ENCODE data around the gene UGGT2.
"Not testable (repeated sequence)": the region's sequence is repeated elsewhere in the genome, so short reads cannot be mapped to it uniquely, and the experiment has no call there.

Gene UGGT2

DNA sequence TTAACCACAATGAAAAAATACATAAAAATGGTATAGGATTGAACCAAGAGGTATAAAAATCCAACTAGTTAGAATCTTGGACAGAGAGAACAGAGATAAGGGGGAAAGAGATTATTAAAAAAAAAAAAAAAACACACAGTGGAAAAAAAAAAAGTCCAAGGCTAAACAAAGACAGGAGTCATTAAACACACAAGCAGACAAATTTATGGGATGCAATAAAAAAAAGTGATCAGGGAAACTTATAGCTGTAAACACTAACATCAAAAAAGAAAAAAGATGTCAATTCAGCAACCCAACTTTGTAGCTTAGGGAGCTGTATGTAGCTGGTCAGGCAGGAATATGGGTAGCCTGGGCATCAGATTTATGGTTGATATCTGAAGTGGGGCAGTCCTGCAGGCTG lies 247.3 kb downstream of the UGGT2 start:
- no peak overlapping the region for H3K4me3 ChIP-seq (ENCODE audit: low read depth, low read length)
- DNase-seq (ENCODE audit: low read depth): no peak
- TF ChIP-seq, protein P1, sequence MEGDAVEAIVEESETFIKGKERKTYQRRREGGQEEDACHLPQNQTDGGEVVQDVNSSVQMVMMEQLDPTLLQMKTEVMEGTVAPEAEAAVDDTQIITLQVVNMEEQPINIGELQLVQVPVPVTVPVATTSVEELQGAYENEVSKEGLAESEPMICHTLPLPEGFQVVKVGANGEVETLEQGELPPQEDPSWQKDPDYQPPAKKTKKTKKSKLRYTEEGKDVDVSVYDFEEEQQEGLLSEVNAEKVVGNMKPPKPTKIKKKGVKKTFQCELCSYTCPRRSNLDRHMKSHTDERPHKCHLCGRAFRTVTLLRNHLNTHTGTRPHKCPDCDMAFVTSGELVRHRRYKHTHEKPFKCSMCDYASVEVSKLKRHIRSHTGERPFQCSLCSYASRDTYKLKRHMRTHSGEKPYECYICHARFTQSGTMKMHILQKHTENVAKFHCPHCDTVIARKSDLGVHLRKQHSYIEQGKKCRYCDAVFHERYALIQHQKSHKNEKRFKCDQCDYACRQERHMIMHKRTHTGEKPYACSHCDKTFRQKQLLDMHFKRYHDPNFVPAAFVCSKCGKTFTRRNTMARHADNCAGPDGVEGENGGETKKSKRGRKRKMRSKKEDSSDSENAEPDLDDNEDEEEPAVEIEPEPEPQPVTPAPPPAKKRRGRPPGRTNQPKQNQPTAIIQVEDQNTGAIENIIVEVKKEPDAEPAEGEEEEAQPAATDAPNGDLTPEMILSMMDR (IDR thresholded peaks at IDR 0.05; ENCODE audit: insufficient read depth, low read depth, low read length, missing control alignments): no peak

DNA sequence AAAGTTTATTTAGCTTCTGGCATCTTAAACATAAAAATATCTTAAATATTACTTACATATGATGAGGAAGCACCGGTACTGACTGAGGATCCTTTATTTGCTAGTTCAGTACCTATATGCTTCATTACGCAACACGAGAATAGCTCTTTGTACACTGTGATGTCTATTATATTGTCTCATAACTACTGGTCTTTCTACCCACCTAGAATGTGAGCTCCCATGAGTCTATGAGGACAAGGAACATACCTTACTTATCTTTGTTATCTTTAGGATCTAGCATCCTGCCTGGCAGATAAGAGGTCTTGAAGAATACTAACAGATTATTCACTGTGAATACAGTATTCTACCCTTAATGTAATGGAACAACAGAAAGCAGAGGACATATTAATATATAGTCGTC lies 251.4 kb downstream of the UGGT2 start:
- no peak overlapping the region for H3K4me3 ChIP-seq (ENCODE audit: low read depth, low read length)
- TF ChIP-seq, protein P1 (IDR thresholded peaks at IDR 0.05; ENCODE audit: insufficient read depth, low read depth, low read length, missing control alignments): no peak
- no peak for DNase-seq (ENCODE audit: low read depth)

DNA sequence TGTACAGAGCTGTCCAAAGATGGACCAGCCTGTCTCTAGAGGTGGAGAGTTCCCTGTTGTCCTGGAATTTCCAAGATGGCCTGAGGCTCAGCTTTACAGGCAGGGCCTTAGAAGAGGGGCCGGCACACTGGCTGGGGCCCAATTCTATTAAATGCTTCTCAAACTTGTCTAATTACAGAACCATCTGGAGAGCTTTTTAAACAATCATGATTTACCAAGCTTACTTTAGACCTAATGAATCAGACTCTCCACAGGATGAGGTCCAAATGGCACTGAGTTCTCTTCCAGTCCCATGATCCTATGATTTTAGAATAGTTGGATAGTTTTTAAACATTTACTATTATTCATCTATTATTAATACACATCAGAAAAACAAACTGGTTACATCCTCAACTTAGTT lies 252.8 kb downstream of the UGGT2 start:
- DNase-seq (ENCODE audit: low read depth): no peak
- TF ChIP-seq, protein P1 (IDR thresholded peaks at IDR 0.05; ENCODE audit: insufficient read depth, low read depth, low read length, missing control alignments): no peak

DNA sequence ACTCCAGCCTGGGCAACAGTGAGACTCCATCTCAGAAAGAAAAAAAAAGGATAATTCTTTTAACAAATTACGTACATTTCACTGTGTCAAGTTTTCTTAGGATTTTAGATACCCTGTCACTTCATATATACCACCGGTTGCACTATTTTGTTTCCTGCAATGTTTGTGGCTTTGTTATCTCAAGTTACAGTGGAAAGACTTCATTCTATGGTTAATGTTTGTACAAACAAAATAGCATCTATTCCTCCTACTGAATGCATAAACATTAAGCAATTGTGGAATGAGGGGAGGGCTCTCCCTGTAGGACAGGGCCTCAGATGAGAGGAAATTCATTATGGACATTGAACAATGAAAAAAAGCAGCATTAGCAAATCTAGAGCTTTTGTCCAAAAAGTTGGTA lies 256.2 kb downstream of the UGGT2 start:
- no peak overlapping the region for H3K4me3 ChIP-seq (ENCODE audit: low read depth, low read length)
- DNase-seq (ENCODE audit: low read depth): no peak
- TF ChIP-seq, protein P1 (IDR thresholded peaks at IDR 0.05; ENCODE audit: insufficient read depth, low read depth, low read length, missing control alignments): no peak

More for the DNA sequence above, 252.8 kb downstream of the UGGT2 start:
- H3K4me3 ChIP-seq (ENCODE audit: low read depth, low read length): no peak overlapping the region

DNA sequence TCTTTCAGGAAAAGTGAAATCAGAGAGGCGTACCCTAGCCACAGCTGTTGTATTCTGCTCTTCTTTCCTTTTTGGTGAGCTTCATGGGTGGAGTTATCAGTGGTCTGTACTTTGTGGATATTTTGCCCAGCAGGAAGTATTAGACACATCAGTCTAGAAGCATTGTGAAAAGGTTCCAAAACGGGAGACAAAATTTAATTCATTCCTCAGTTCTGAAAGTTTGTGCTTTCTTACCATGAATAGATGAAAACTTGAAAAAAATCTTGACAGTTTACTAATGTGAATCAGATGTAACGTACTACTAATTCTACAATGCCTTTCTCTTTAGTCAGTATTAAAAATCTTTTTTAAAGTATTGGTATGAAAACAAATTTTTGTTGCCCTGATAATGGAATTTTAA lies 259.4 kb downstream of the UGGT2 start:
- no peak for DNase-seq (ENCODE audit: low read depth)
- no peak overlapping the region for H3K4me3 ChIP-seq (ENCODE audit: low read depth, low read length)
- TF ChIP-seq, protein P1 (IDR thresholded peaks at IDR 0.05; ENCODE audit: insufficient read depth, low read depth, low read length, missing control alignments): no peak

DNA sequence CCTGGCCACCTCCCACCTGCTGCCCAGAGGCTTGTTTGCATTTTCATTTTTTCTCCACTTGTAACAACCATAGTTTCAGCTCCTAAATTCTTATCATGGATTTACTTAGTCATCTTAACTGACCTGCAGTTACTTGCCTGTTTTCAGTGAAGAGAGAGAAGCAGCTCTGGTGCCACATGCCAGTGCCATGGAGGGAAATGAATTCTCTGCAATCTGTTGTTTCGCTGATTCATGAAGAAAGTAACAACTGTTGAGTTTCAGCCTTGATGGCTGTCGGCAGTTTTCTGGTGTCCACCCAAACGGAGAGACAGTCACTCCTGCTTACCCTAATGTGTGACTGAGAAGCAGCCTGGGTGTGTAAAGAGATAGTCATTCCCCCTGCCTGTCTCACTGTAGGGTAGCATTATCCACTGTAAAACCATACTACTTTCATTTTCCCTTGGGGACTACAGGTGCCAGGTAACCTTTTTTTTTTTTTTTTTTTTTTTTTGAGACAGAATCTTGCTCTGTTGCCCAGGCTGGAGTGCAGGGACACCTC lies 260.1 kb downstream of the UGGT2 start:
- DNase-seq (ENCODE audit: low read depth): no peak
- TF ChIP-seq, protein P1 (IDR thresholded peaks at IDR 0.05; ENCODE audit: insufficient read depth, low read depth, low read length, missing control alignments): no peak
- no peak overlapping the region for H3K4me3 ChIP-seq (ENCODE audit: low read depth, low read length)

- DNase-seq (ENCODE audit: low read depth): no peak
- TF ChIP-seq, protein P1 (IDR thresholded peaks at IDR 0.05; ENCODE audit: insufficient read depth, low read depth, low read length, missing control alignments): no peak
- H3K4me3 ChIP-seq (ENCODE audit: low read depth, low read length): no peak overlapping the region
Observed at GRCh38 chr13:95791084-95791722, 262.0 kb downstream of the UGGT2 start.

DNA sequence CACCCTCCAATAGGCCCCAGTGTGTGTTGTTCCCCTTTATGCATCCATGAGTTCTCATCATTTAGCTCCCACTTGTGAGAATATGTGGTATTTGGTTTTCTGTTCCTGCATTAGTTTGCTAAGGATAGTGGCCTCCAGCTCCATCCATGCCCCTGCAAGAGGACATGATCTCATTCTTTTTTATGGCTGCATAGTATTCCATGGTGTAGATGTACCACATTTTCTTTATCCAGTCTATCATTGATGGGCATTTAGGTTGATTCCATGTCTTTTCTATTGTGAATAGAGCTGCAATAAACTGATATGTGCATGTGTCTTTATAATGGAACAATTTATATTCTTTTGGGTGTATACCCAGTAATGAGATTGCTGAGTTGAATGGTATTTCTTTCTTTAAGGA lies 263.9 kb downstream of the UGGT2 start:
- not testable (repeated sequence) for DNase-seq (ENCODE audit: low read depth); H3K4me3 ChIP-seq (ENCODE audit: low read depth, low read length)

Measured in GM12865 (cell line).